ENCODE results near the gene KRTAP10-7.
A peak's percentile ranks its signal among the peaks of the same experiment; 100 is the strongest.

KRTAP10-7 gene

DNA sequence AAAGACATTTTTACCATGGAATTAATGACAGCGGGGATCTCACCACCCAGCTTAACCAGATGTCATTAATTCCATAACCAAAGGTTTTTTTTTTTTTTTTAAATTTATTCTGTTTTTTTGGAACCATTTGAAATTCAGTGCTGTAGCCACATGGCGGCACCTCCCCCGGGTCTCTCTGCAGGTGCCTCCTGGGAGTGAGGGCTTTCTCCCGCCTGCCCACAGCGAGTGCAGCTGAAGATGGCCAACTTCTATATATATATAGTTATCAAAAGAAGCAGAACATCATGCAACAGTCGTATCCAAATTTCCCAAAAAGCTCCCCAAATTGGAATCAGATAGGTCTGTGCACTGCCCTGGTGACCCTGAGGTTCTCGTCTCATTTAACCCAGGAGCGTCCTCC, 15.1 kb downstream of the KRTAP10-7 start:
- Histone ChIP-seq H3K27ac (no peak overlapping the region), H3K36me3 (no peaks in the 10 kb centered on the region), H3K9me3 (no peaks in the 10 kb centered on the region), H3K4me3 (ENCODE audit: low read depth in 1 of 2, low read length in 1 of 2) (no peak overlapping the region), H3K27me3 (no peaks in the 10 kb centered on the region), H3K4me1 (ENCODE audit: control insufficient read depth in 1 of 2, insufficient read depth in 1 of 2, low read depth in 1 of 2, low read length in 1 of 2) (peaks cover 30 to 39% of the 10 kb centered on the region in 2 experiments)
- TF ChIP-seq, protein P1, sequence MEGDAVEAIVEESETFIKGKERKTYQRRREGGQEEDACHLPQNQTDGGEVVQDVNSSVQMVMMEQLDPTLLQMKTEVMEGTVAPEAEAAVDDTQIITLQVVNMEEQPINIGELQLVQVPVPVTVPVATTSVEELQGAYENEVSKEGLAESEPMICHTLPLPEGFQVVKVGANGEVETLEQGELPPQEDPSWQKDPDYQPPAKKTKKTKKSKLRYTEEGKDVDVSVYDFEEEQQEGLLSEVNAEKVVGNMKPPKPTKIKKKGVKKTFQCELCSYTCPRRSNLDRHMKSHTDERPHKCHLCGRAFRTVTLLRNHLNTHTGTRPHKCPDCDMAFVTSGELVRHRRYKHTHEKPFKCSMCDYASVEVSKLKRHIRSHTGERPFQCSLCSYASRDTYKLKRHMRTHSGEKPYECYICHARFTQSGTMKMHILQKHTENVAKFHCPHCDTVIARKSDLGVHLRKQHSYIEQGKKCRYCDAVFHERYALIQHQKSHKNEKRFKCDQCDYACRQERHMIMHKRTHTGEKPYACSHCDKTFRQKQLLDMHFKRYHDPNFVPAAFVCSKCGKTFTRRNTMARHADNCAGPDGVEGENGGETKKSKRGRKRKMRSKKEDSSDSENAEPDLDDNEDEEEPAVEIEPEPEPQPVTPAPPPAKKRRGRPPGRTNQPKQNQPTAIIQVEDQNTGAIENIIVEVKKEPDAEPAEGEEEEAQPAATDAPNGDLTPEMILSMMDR (IDR thresholded peaks at IDR 0.05), result no peak

DNA sequence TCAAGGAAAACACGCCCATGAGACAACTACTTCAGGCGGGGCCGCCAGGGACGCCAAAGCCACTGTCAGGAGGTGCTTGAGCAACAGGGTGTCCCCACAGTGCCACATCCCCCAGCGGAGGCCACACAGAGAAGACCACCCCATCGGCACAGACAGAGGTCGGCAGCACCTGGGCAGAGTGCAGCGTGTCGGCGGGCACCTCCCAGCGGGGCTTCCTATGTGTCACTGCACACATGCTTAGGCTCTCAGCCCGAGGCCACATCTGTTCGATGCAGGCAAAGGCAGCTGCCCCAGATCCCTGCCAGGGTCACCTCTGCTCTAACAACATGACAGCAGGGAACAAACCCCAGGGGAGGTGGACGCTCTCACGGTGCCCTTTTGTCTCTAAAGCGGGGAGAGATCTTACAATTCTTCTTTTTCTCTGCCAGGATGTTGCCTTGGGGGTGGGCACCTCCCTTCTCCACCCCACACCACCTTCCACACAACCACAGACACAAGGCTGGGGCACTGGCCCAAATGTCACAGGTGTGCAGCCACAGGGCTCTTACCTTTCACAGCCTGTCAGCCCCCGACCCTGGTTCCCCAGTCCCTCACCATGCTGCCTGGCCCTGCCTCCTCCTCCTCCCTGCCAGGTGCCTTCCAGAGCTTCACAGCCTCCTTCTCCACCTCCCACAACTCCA, 15.7 kb downstream of the KRTAP10-7 start:
- peaks cover 30 to 39% of the 10 kb centered on the region in 2 experiments for H3K4me1 ChIP-seq (ENCODE audit: control insufficient read depth in 1 of 2, insufficient read depth in 1 of 2, low read depth in 1 of 2, low read length in 1 of 2)
- TF ChIP-seq, protein P1 (IDR thresholded peaks at IDR 0.05), result no peak

DNA sequence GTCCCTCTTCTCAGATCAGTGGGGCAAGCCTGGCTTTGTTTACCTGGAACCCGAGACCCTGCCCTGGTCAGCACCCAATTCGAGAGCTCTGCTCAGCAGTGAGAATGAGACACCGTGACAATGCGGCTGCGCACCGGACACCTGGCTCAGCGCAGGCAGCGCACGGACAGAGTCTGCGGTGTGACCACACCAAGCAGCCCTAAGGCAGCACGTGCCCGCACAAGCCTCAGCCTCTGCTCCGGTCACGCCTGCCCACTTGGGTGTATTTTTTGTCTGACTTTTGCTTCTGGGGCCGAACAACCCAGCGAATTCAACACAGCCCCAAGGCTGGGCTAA, 16.2 kb downstream of the KRTAP10-7 start:
- H3K27ac ChIP-seq, result no peak overlapping the region
- H3K4me1 ChIP-seq (ENCODE audit: control insufficient read depth in 1 of 2, insufficient read depth in 1 of 2, low read depth in 1 of 2, low read length in 1 of 2), result peaks cover 30 to 39% of the 10 kb centered on the region in 2 experiments
- no peaks in the 10 kb centered on the region for H3K9me3 ChIP-seq
- H3K27me3 ChIP-seq, result no peaks in the 10 kb centered on the region
- no peak overlapping the region for H3K4me3 ChIP-seq (ENCODE audit: low read depth in 1 of 2, low read length in 1 of 2)
- H3K36me3 ChIP-seq, result no peaks in the 10 kb centered on the region
- TF ChIP-seq, protein P1 (IDR thresholded peaks at IDR 0.05), result no peak

More for the DNA sequence above, 15.7 kb downstream of the KRTAP10-7 start:
- H3K27me3 ChIP-seq, result no peaks in the 10 kb centered on the region
- no peaks in the 10 kb centered on the region for H3K36me3 ChIP-seq
- H3K4me3 ChIP-seq (ENCODE audit: low read depth in 1 of 2, low read length in 1 of 2), result no peak overlapping the region
- no peaks in the 10 kb centered on the region for H3K9me3 ChIP-seq
- H3K27ac ChIP-seq, result no peak overlapping the region

DNA sequence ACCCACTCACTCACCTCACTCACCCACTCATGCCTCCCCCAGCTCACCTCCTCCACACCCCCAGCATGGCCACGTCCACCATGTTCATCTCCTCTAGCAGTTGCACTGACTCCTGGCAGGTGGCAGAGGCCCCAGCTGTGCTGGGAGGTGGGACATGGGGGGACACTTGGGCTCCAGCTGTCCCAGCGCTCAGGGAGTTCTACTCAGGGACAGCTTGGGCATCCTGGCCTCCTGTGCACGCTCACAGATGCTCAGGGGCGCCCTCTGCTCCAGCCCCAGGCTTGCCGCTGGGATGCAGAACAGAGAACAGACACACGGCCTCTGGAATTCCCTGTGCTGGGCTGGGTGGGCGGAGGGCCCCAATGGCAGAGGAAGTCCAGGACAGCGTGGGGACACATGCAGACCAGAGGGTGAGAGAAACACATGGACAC, 16.7 kb downstream of the KRTAP10-7 start:
- Histone ChIP-seq H3K4me1 (ENCODE audit: control insufficient read depth in 1 of 2, insufficient read depth in 1 of 2, low read depth in 1 of 2, low read length in 1 of 2) (peaks cover 30 to 39% of the 10 kb centered on the region in 2 experiments), H3K27ac (peak overlapping the region; percentile 88), H3K27me3 (no peaks in the 10 kb centered on the region), H3K36me3 (no peaks in the 10 kb centered on the region), H3K9me3 (no peaks in the 10 kb centered on the region), H3K4me3 (ENCODE audit: low read depth in 1 of 2, low read length in 1 of 2) (no peak overlapping the region)
- TF ChIP-seq, protein P1 (IDR thresholded peaks at IDR 0.05), result no peak

DNA sequence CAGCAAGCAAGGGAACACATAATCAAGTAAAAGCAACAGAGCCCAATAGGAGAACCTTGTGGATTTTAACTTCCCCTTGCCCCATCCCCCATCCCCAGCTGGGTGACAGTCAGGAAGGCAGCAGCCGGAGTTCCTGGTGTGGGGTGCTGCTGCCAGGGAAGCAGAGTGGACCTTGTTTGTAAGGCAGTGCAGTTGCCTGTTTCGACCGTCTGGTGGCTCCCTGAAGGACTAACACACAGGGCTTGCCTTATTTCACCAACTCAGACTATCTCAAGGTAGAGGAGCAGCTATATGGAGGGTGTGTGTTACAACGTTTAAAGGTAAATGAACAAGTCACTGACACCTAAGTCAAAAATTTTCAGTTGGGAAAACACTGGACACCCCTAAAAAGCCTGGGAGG, 18.1 kb downstream of the KRTAP10-7 start:
- Histone ChIP-seq H3K9me3 (no peaks in the 10 kb centered on the region), H3K27me3 (no peaks in the 10 kb centered on the region), H3K36me3 (no peaks in the 10 kb centered on the region), H3K4me3 (ENCODE audit: low read depth in 1 of 2, low read length in 1 of 2) (peak overlapping the region; percentile 5 to 32), H3K4me1 (ENCODE audit: control insufficient read depth in 1 of 2, insufficient read depth in 1 of 2, low read depth in 1 of 2, low read length in 1 of 2) (peaks cover 30 to 44% of the 10 kb centered on the region in 2 experiments), H3K27ac (peak overlapping the region; percentile 88)
- TF ChIP-seq, protein P1 (IDR thresholded peaks at IDR 0.05), result peak; percentile 46

Measured in neutrophil (primary cell).